ENCODE data around the gene CABYR.

Gene CABYR

DNA sequence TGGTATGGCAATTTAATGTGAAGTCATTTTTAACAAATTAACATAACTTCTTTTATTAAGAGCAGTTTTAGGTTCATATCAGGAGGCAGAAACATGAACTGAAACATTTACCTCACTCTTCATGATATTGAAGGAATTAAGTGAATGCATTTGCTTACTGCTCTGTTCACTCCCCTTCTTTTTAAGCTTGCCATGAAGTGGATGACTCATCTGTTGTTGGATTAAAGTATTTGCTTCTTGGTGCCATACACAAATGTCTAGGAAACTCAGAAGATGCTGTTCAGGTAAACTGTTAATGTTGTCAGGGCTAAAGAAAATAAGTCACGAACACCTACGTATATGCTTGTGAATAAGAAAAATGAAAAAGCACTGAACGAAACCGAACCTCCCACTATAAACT lies 10.2 kb upstream of the CABYR start:
- DNase-seq (ENCODE audit: low spot score): no peak
- Histone ChIP-seq H4K8ac (ENCODE audit: low read depth, low read length) (no peak overlapping the region), H2BK15ac (ENCODE audit: low read length) (no peak overlapping the region), H3K27ac (replicated peaks; ENCODE audit: low read length) (no peak overlapping the region), H2BK120ac (ENCODE audit: low read depth, low read length) (no peak overlapping the region), H3K9me3 (replicated peaks in 1 of 2; ENCODE audit: control insufficient read depth in 2 of 2, insufficient read depth in 1 of 2, low read depth in 1 of 2, low read length in 2 of 2) (no peaks in the 10 kb centered on the region), H2BK12ac (ENCODE audit: low read length) (no peak overlapping the region), H3K4ac (ENCODE audit: low read length) (no peak overlapping the region), H3K18ac (ENCODE audit: low read length) (no peak overlapping the region), H3K4me3 (ENCODE audit: low read length in 2 of 2) (no peak overlapping the region), H3K27me3 (ENCODE audit: control insufficient read depth in 3 of 3, insufficient read depth in 3 of 3, low read depth in 1 of 3, low read length in 3 of 3) (no peaks in the 10 kb centered on the region), H3K23ac (ENCODE audit: low read depth, low read length, poor library complexity) (no peak overlapping the region), H3K36me3 (replicated peaks in 1 of 2; ENCODE audit: control insufficient read depth in 2 of 2, insufficient read depth in 2 of 2, low read length in 2 of 2) (peaks cover 6 to 75% of the 10 kb centered on the region in 2 donors), H2AFZ (ENCODE audit: low read length) (no peak overlapping the region), H3K4me1 (ENCODE audit: control insufficient read depth in 2 of 2, insufficient read depth in 1 of 2, low read depth in 1 of 2, low read length in 2 of 2) (no peaks in the 10 kb centered on the region), H2BK5ac (ENCODE audit: low read length) (no peak overlapping the region), H3K4me2 (ENCODE audit: insufficient read depth, low read length, poor library complexity, severe bottlenecking) (no peak overlapping the region), H3K9ac (ENCODE audit: low read depth, low read length, poor library complexity) (no peak overlapping the region), H3K14ac (ENCODE audit: low read length) (no peak overlapping the region), H3K79me1 (ENCODE audit: low read depth, low read length) (no peaks in the 10 kb centered on the region), H4K91ac (ENCODE audit: low read depth, low read length, poor library complexity) (no peak overlapping the region), H2AK5ac (ENCODE audit: low read depth, low read length) (no peak overlapping the region)
- no CpG with 5 or more reads among the region's 4 CpGs for WGBS, 2 donors (ENCODE audit: extremely low coverage in 2 of 2, insufficient read length in 2 of 2, insufficient replicate concordance in 1 of 2)

DNA sequence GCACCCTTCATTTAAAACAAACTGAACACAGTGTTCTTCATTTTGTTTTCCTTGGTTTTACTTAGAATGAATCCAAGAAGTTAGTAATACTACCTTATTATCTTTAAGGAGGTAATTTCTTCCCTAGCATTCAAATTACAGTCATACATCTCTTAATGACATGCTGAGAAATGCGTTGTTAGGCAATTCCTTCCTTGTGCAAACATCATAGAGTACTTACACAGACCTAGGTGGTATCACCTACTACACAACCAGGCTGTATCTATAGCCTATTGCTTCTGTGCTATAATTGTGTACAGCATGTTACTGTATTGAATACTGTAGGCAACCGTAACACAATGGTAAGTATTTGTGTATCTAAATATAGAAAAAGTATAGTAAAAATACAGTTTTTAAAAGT lies 8.4 kb upstream of the CABYR start:
- H3K79me1 ChIP-seq (ENCODE audit: low read depth, low read length): no peaks in the 10 kb centered on the region
- no peak overlapping the region for H4K91ac ChIP-seq (ENCODE audit: low read depth, low read length, poor library complexity)
- DNase-seq (ENCODE audit: low spot score): no peak
- H3K18ac ChIP-seq (ENCODE audit: low read length): no peak overlapping the region
- no peak overlapping the region for H3K14ac ChIP-seq (ENCODE audit: low read length)
- H2BK12ac ChIP-seq (ENCODE audit: low read length): no peak overlapping the region
- no CpG with 5 or more reads among the region's 2 CpGs for WGBS, 2 donors (ENCODE audit: extremely low coverage in 2 of 2, insufficient read length in 2 of 2, insufficient replicate concordance in 1 of 2)
- no peak overlapping the region for H3K4me2 ChIP-seq (ENCODE audit: insufficient read depth, low read length, poor library complexity, severe bottlenecking)
- H3K9me3 ChIP-seq (replicated peaks in 1 of 2; ENCODE audit: control insufficient read depth in 2 of 2, insufficient read depth in 1 of 2, low read depth in 1 of 2, low read length in 2 of 2): no peaks in the 10 kb centered on the region
- H2AFZ ChIP-seq (ENCODE audit: low read length): no peak overlapping the region
- H3K27ac ChIP-seq (replicated peaks; ENCODE audit: low read length): no peak overlapping the region
- no peak overlapping the region for H3K4me3 ChIP-seq (ENCODE audit: low read length in 2 of 2)
- no peak overlapping the region for H2BK15ac ChIP-seq (ENCODE audit: low read length)
- no peaks in the 10 kb centered on the region for H3K27me3 ChIP-seq (ENCODE audit: control insufficient read depth in 3 of 3, insufficient read depth in 3 of 3, low read depth in 1 of 3, low read length in 3 of 3)
- no peak overlapping the region for H3K4ac ChIP-seq (ENCODE audit: low read length)
- H2BK5ac ChIP-seq (ENCODE audit: low read length): no peak overlapping the region
- no peaks in the 10 kb centered on the region for H3K4me1 ChIP-seq (ENCODE audit: control insufficient read depth in 2 of 2, insufficient read depth in 1 of 2, low read depth in 1 of 2, low read length in 2 of 2)
- H3K36me3 ChIP-seq (replicated peaks in 1 of 2; ENCODE audit: control insufficient read depth in 2 of 2, insufficient read depth in 2 of 2, low read length in 2 of 2): peaks cover 4 to 69% of the 10 kb centered on the region in 2 donors
- no peak overlapping the region for H3K23ac ChIP-seq (ENCODE audit: low read depth, low read length, poor library complexity)
- H2BK120ac ChIP-seq (ENCODE audit: low read depth, low read length): no peak overlapping the region
- no peak overlapping the region for H3K9ac ChIP-seq (ENCODE audit: low read depth, low read length, poor library complexity)
- no peak overlapping the region for H2AK5ac ChIP-seq (ENCODE audit: low read depth, low read length)
- H4K8ac ChIP-seq (ENCODE audit: low read depth, low read length): no peak overlapping the region

DNA sequence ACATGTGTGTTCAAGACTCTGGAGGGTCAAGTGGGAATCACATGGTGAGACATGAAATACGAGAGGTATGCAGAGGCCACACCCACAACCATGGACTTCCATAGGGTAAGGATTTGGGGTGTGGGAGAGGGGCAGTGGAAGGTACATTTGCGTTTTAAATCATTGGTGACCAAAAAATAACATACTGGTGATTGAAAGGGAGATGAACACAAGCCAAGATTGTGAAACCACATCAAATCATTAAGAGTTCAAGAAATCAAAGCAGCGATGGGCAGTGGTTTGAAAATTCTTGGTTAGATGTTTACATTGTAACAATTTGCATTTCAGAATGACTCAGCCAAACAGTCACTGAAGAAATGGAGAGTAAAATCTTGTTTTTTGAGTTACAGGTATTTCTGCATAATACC lies 1.9 kb upstream of the CABYR start:
- H2BK120ac ChIP-seq (ENCODE audit: low read depth, low read length): no peak overlapping the region
- H4K8ac ChIP-seq (ENCODE audit: low read depth, low read length): no peak overlapping the region
- H2BK12ac ChIP-seq (ENCODE audit: low read length): no peak overlapping the region
- H3K4ac ChIP-seq (ENCODE audit: low read length): no peak overlapping the region
- DNase-seq (ENCODE audit: low spot score): no peak
- H3K27ac ChIP-seq (replicated peaks; ENCODE audit: low read length): no peak overlapping the region
- peaks cover 0 to 4% of the 10 kb centered on the region in 2 donors for H3K4me1 ChIP-seq (ENCODE audit: control insufficient read depth in 2 of 2, insufficient read depth in 1 of 2, low read depth in 1 of 2, low read length in 2 of 2)
- WGBS, 2 donors (ENCODE audit: extremely low coverage in 2 of 2, insufficient read length in 2 of 2, insufficient replicate concordance in 1 of 2): no CpG with 5 or more reads among the region's 3 CpGs
- no peak overlapping the region for H2AK5ac ChIP-seq (ENCODE audit: low read depth, low read length)
- H2BK5ac ChIP-seq (ENCODE audit: low read length): no peak overlapping the region
- no peak overlapping the region for H3K18ac ChIP-seq (ENCODE audit: low read length)
- H3K4me2 ChIP-seq (ENCODE audit: insufficient read depth, low read length, poor library complexity, severe bottlenecking): no peak overlapping the region
- H3K36me3 ChIP-seq (replicated peaks in 1 of 2; ENCODE audit: control insufficient read depth in 2 of 2, insufficient read depth in 2 of 2, low read length in 2 of 2): peaks cover 2 to 19% of the 10 kb centered on the region in 2 donors
- no peaks in the 10 kb centered on the region for H3K79me1 ChIP-seq (ENCODE audit: low read depth, low read length)
- no peak overlapping the region for H3K4me3 ChIP-seq (ENCODE audit: low read length in 2 of 2)
- H2BK15ac ChIP-seq (ENCODE audit: low read length): no peak overlapping the region
- H3K27me3 ChIP-seq (ENCODE audit: control insufficient read depth in 3 of 3, insufficient read depth in 3 of 3, low read depth in 1 of 3, low read length in 3 of 3): no peaks in the 10 kb centered on the region
- H3K14ac ChIP-seq (ENCODE audit: low read length): no peak overlapping the region
- H3K9ac ChIP-seq (ENCODE audit: low read depth, low read length, poor library complexity): no peak overlapping the region
- H3K9me3 ChIP-seq (replicated peaks in 1 of 2; ENCODE audit: control insufficient read depth in 2 of 2, insufficient read depth in 1 of 2, low read depth in 1 of 2, low read length in 2 of 2): peaks cover 0 to 4% of the 10 kb centered on the region in 2 donors
- no peak overlapping the region for H4K91ac ChIP-seq (ENCODE audit: low read depth, low read length, poor library complexity)
- no peak overlapping the region for H3K23ac ChIP-seq (ENCODE audit: low read depth, low read length, poor library complexity)
- no peak overlapping the region for H2AFZ ChIP-seq (ENCODE audit: low read length)

DNA sequence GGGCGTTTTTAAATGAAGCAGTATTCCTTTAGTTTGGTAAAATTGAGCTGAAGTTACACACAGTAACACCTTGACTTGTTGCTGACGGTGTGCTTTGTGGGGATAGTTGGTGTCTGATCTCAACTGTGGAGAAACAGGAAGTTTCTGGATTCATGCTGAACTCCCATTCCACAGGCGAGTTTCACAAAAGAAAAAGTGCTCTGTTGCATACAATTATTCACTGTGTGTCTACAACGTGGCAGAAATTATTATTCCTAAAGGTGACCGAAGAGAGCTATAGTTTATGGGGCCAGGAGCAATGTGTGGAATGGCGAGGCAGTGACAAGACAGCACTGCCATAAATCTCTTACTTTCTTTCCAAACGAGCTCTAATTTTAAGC lies 463 bp upstream of the CABYR start:
- no peak overlapping the region for H2BK15ac ChIP-seq (ENCODE audit: low read length)
- no peak overlapping the region for H2BK5ac ChIP-seq (ENCODE audit: low read length)
- no CpG with 5 or more reads among the region's 7 CpGs for whole genome bisulfite sequencing, 2 donors (ENCODE audit: extremely low coverage in 2 of 2, insufficient read length in 2 of 2, insufficient replicate concordance in 1 of 2)
- H4K8ac ChIP-seq (ENCODE audit: low read depth, low read length): no peak overlapping the region
- H3K9ac ChIP-seq (ENCODE audit: low read depth, low read length, poor library complexity): no peak overlapping the region
- peak overlapping the region; percentile 75 for H3K4me2 ChIP-seq (ENCODE audit: insufficient read depth, low read length, poor library complexity, severe bottlenecking)
- no peak overlapping the region for H2AK5ac ChIP-seq (ENCODE audit: low read depth, low read length)
- no peak overlapping the region for H3K23ac ChIP-seq (ENCODE audit: low read depth, low read length, poor library complexity)
- H2BK120ac ChIP-seq (ENCODE audit: low read depth, low read length): no peak overlapping the region
- peak overlapping the region in 1 of 2 donors; percentile 61 for H3K4me3 ChIP-seq (ENCODE audit: low read length in 2 of 2)
- H3K36me3 ChIP-seq (replicated peaks in 1 of 2; ENCODE audit: control insufficient read depth in 2 of 2, insufficient read depth in 2 of 2, low read length in 2 of 2): peaks cover 0 to 5% of the 10 kb centered on the region in 2 donors
- H3K27me3 ChIP-seq (ENCODE audit: control insufficient read depth in 3 of 3, insufficient read depth in 3 of 3, low read depth in 1 of 3, low read length in 3 of 3): no peaks in the 10 kb centered on the region
- H3K14ac ChIP-seq (ENCODE audit: low read length): no peak overlapping the region
- no peak overlapping the region for H2AFZ ChIP-seq (ENCODE audit: low read length)
- DNase-seq (ENCODE audit: low spot score): no peak
- peak overlapping the region; percentile 35 for H3K18ac ChIP-seq (ENCODE audit: low read length)
- H3K79me1 ChIP-seq (ENCODE audit: low read depth, low read length): no peaks in the 10 kb centered on the region
- no peak overlapping the region for H2BK12ac ChIP-seq (ENCODE audit: low read length)
- H4K91ac ChIP-seq (ENCODE audit: low read depth, low read length, poor library complexity): no peak overlapping the region
- H3K27ac ChIP-seq (replicated peaks; ENCODE audit: low read length): peak overlapping the region; percentile 54
- H3K4me1 ChIP-seq (ENCODE audit: control insufficient read depth in 2 of 2, insufficient read depth in 1 of 2, low read depth in 1 of 2, low read length in 2 of 2): peaks cover 0 to 4% of the 10 kb centered on the region in 2 donors
- H3K4ac ChIP-seq (ENCODE audit: low read length): no peak overlapping the region
- H3K9me3 ChIP-seq (replicated peaks in 1 of 2; ENCODE audit: control insufficient read depth in 2 of 2, insufficient read depth in 1 of 2, low read depth in 1 of 2, low read length in 2 of 2): peaks cover 0 to 4% of the 10 kb centered on the region in 2 donors

Measured in neuronal stem cell (in vitro differentiated cells).